NB4 (cell line): Measurements from ENCODE around the gene CABP4.
A peak's percentile ranks its signal among the peaks of the same experiment; 100 is the strongest.

Experiments
- DNase-seq: peaks from one replicate; pipeline ENCODE4 v3.0.0; 2010; ENCODE audit warnings: low read depth
- H3K4me3 ChIP-seq: one replicate; pipeline ENCODE4 v1.5.1; 2011; ENCODE audit warnings: mild to moderate bottlenecking, low read depth, low read length, moderate library complexity
- CTCF ChIP-seq: IDR thresholded peaks from one replicate; pipeline ENCODE4 v1.5.1; 2012; ENCODE audit warnings: low read depth, low read length
- MAX ChIP-seq: IDR thresholded peaks from 2 replicates; pipeline ENCODE4 v1.6.1; 2011; ENCODE audit warnings: low read depth, low read length
- MYC ChIP-seq: IDR thresholded peaks from 2 replicates; pipeline ENCODE4 v1.6.1; 2011; ENCODE audit warnings: low read depth, low read length
- POLR2A ChIP-seq: IDR thresholded peaks from 2 replicates; pipeline ENCODE4 v1.6.1; 2011; ENCODE audit warnings: mild to moderate bottlenecking; ENCODE audit not compliant: insufficient read length; ENCODE audit errors: extremely low read depth

The CABP4 gene

DNA sequence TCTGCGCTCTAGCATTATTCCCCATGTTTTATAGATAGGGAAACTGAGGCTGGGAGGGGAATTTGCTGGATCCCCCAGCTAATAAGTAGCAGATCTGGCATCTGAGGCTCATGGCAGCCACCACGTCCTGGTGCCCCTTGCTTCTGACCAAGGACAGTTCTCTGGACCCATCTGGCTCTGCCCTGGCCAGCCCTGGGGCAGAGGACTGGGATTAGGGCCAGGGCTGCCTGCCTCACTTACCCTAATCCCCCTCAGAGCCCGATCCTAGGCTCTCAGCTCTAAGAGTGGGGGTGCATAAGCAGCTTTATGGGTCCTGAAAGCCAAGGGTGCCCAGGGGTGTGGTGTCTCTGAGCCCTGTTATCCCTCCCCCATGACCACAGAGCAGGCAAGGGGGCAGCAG, at the start of gene CABP4:
CABP4 (plus strand) TSS at position 301 of the 400 bp plus-strand sequence; CDS start at position 371, 70 bp downstream.
- TF ChIP-seq CTCF (no peak), MYC (no peak), POLR2A (no peak), MAX (no peak)
- no peak within 1 kb of the TSS for H3K4me3 ChIP-seq
- DNase-seq, result no peak

DNA sequence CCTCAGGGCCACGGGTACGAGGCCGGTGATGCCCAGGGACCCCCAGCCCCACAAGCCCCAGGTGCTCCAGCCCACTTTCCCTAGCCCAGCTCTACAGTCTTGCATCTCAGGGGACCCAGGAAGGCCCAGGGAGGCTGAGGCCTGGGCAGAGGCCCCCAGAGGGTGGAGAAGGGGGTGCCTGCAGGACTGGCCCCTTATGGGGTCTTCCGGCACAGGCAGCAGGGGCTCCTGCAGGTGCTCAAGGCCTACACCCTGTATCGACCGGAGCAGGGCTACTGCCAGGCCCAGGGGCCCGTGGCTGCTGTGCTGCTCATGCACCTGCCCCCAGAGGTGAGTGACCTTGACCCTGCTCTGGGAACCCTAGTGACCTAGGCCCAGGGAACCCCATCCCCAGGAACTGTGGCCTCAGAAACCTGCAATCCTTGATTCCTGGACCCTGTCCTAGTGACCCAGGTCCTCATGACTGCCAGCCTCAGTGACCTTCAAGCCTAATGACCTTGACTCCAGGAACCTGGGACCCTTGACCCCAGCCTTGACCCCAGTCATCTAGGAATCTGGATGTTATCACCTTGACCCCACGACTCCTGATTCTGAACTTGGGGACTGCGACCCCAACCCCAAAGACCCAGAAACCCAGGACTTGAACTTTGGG, 49.3 kb upstream of the CABP4 start:
- TF ChIP-seq MAX (no peak), MYC (no peak), CTCF (no peak), POLR2A (no peak)
- no peak overlapping the region for H3K4me3 ChIP-seq
- no peak for DNase-seq

DNA sequence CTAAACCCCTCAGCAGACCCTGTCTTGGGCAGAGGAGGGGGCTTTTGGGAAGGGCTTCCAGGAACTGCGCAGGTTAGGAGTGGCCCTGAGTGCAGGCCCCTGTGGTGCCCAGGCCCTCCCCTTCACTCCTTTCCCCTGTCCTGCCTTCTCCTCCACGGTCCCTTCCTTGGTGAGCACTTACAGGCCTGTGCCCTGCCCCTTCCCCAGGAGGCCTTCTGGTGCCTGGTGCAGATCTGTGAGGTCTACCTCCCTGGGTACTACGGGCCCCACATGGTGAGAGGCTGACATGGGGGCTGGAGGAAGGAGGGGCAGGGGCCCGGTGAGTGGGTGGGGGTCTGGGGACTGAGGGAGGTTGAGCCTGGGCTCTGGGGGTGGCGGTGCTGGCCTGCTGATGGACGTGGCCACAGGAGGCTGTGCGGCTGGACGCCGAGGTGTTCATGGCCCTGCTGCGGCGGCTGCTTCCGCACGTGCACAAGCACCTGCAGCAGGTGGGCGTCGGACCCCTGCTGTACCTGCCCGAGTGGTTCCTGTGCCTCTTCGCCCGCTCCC, 48.7 kb upstream of the CABP4 start:
- TF ChIP-seq MAX, result no peak
- no peak for TF ChIP-seq MYC
- no peak for TF ChIP-seq POLR2A
- TF ChIP-seq CTCF, result no peak
- no peak for DNase-seq
- no peak overlapping the region for H3K4me3 ChIP-seq

- no peak overlapping the region for H3K4me3 ChIP-seq
- TF ChIP-seq MYC (peak; percentile 24; the same call in 1 of the 2 replicates), CTCF (no peak), MAX (peak; percentile 10; the same call in 1 of the 2 replicates), POLR2A (no peak)
These were observed 48.0 kb upstream of the CABP4 start for GRCh38 chr11:67406969-67407687.

GRCh38 chr11:67407688-67408163, 47.4 kb upstream of the CABP4 start:
- no peak overlapping the region for H3K4me3 ChIP-seq
- DNase-seq, result no peak
- TF ChIP-seq MAX, result no peak
- TF ChIP-seq MYC, result no peak

More at GRCh38 chr11:67406969-67407687, 48.0 kb upstream of the CABP4 start:
- no peak for DNase-seq
